Keratinocyte (primary cell): ENCODE measurements around the gene NT5E. TPM values are rescaled to one million over a fixed set of nuclear protein-coding genes. Genes with fewer than 3 reads are reported as not detected.
"Not testable (repeated sequence)": the region's sequence is repeated elsewhere in the genome, so short reads cannot be mapped to it uniquely, and the experiment has no call there.

Source experiments
- DNase-seq: peaks from one replicate; pipeline ENCODE4 v3.0.0-alpha.2; 2011; ENCODE audit warnings: low read depth, missing footprints, low spot score
- FAIRE-seq: peaks from 2 replicates; lab custom pipeline; 2011; peaks lifted over from hg19 to GRCh38; lab: Jason Lieb, UNC
- H2AFZ ChIP-seq: 2 replicates; pipeline ENCODE4 v1.6.0; 2012; ENCODE audit warnings: low read length, control low read depth, inconsistent platforms; ENCODE audit not compliant: control insufficient read depth
- H3K27ac ChIP-seq: 2 replicates; pipeline ENCODE4 v1.5.1; 2011; ENCODE audit warnings: low read length; ENCODE audit not compliant: control insufficient read depth, insufficient read depth
- H3K27me3 ChIP-seq: 3 replicates; pipeline ENCODE4 v1.6.0; 2011; ENCODE audit warnings: low read length; ENCODE audit not compliant: control insufficient read depth, insufficient read depth; ENCODE audit errors: extremely low read depth
- H3K36me3 ChIP-seq, 2 experiments: 2 replicates in 1 of 2; 3 replicates in 1 of 2; pipeline ENCODE4 v1.5.1; 2011; ENCODE audit warnings: low read length in 2 of 2, mild to moderate bottlenecking in 1 of 2; ENCODE audit not compliant: control insufficient read depth in 2 of 2, insufficient read depth in 2 of 2; ENCODE audit errors: extremely low read depth in 1 of 2
- H3K4me1 ChIP-seq: 3 replicates; pipeline ENCODE4 v1.5.1; 2011; ENCODE audit warnings: low read length; ENCODE audit not compliant: control insufficient read depth, insufficient read depth; ENCODE audit errors: extremely low read depth
- H3K4me2 ChIP-seq: 3 replicates; pipeline ENCODE4 v1.6.0; 2011; ENCODE audit warnings: low read depth, low read length; ENCODE audit not compliant: control insufficient read depth, insufficient read depth; ENCODE audit errors: extremely low read depth
- H3K4me3 ChIP-seq, 3 experiments: fragments of 200-600 bp in 1 of 3; sonication (generic) in 1 of 3; 2 replicates in 2 of 3; 3 replicates in 1 of 3; pipeline ENCODE4 v1.5.1; 2011 to 2016; ENCODE audit warnings: low read length in 3 of 3, mild to moderate bottlenecking in 3 of 3, control low read depth in 2 of 3, inconsistent platforms in 1 of 3, low read depth in 1 of 3, mixed read lengths in 1 of 3, mixed run types in 1 of 3, moderate library complexity in 1 of 3; ENCODE audit not compliant: control insufficient read depth in 2 of 3, insufficient read depth in 2 of 3; ENCODE audit errors: extremely low read depth in 1 of 3
- H3K79me2 ChIP-seq: 2 replicates; pipeline ENCODE4 v1.6.0; 2012; ENCODE audit warnings: low read length; ENCODE audit not compliant: control insufficient read depth, insufficient read depth
- H3K9ac ChIP-seq: 3 replicates; pipeline ENCODE4 v1.6.0; 2011; ENCODE audit warnings: low read length; ENCODE audit not compliant: control insufficient read depth, insufficient read depth; ENCODE audit errors: extremely low read depth
- H3K9me1 ChIP-seq: 3 replicates; pipeline ENCODE4 v1.6.0; 2011; ENCODE audit warnings: low read length; ENCODE audit not compliant: control insufficient read depth, insufficient read depth; ENCODE audit errors: extremely low read depth
- H3K9me3 ChIP-seq: 2 replicates; pipeline ENCODE4 v1.5.1; 2012; ENCODE audit warnings: low read depth, low read length; ENCODE audit not compliant: control insufficient read depth
- H4K20me1 ChIP-seq: 3 replicates; pipeline ENCODE4 v1.6.0; 2011; ENCODE audit warnings: low read length; ENCODE audit not compliant: control insufficient read depth, insufficient read depth; ENCODE audit errors: extremely low read depth
- EZH2 ChIP-seq: IDR thresholded peaks from one replicate; pipeline ENCODE4 v1.6.1; 2012; ENCODE audit warnings: inconsistent platforms, mild to moderate bottlenecking, low read length, moderate library complexity
- dilution Hi-C: fragments of 300-500 bp; cut with MboI; formaldehyde crosslinking; loops from one replicate; pipeline ENCODE4 v1.7.0; 2020; ENCODE audit warnings: low sequenced_read_pairs; ENCODE audit not compliant: extremely low pct_ligation_motif_present
- polyA plus RNA-seq, 5 experiments: library from polyadenylated mRNA; depleted of rRNA in 3 of 5; stranded (reverse) in 3 of 5; stranded (forward) in 1 of 5; unstranded in 1 of 5; fragments of >200 nt; gene quantifications; 1 replicate in 1 of 5; 2 replicates in 3 of 5; 3 replicates in 1 of 5; pipeline versions ENCODE4 v1.2.1 to v1.2.3, GENCODE V29; 2011 to 2012; ENCODE audit warnings: missing spikeins in 2 of 5, low read depth in 1 of 5, low replicate concordance in 1 of 5
- TF ChIP-seq, protein P1 (sequence below), 3 experiments: IDR thresholded peaks in 1 of 3; conservative IDR thresholded peaks in 1 of 3; optimal IDR thresholded peaks in 1 of 3; 2 replicates in 2 of 3; 3 replicates in 1 of 3; pipeline versions ENCODE3 to v1.5.1; 2011; ENCODE audit warnings: low read length in 3 of 3, mild to moderate bottlenecking in 3 of 3, moderate library complexity in 2 of 3, control low read depth in 1 of 3, inconsistent platforms in 1 of 3; ENCODE audit not compliant: insufficient read depth in 2 of 3; ENCODE audit errors: extremely low read depth in 1 of 3

The NT5E gene
- polyA plus RNA-seq, 1 donor (not counting 4 experiments of a cell fraction or from before 2014, with no cell fraction given): 268 TPM

DNA sequence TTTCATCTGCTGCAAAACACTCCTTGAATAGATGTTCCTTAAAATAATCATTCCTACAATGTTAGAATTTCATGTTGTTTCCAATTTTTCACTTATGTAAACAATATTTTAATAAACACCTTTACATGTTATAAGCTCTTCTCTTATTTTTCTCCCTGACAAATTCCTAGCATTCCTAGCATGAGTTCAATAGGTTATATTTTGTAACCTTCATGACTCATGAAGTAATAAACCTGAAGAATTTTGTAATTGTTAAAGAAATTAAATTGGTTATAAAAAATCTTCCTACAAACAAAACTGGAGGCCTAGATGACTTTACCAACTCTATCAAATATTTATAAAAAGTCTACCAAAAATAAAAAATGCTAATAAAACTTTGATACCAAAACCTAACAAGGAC lies 66.3 kb downstream of the NT5E start:
- Histone ChIP-seq H3K36me3 (peaks cover 5 to 10% of the 10 kb centered on the region in 2 experiments), H3K9me1 (no peaks in the 10 kb centered on the region), H3K9ac (no peak overlapping the region), H3K4me1 (no peaks in the 10 kb centered on the region), H3K79me2 (no peaks in the 10 kb centered on the region), H3K27me3 (no peaks in the 10 kb centered on the region), H4K20me1 (no peaks in the 10 kb centered on the region), H3K27ac (no peak overlapping the region), H3K4me3 (no peak overlapping the region), H2AFZ (no peak overlapping the region), H3K9me3 (no peaks in the 10 kb centered on the region), H3K4me2 (no peak overlapping the region)
- DNase-seq: no peak
- dilution Hi-C loops: no loop called here
- no peak for TF ChIP-seq EZH2
- TF ChIP-seq, protein P1, sequence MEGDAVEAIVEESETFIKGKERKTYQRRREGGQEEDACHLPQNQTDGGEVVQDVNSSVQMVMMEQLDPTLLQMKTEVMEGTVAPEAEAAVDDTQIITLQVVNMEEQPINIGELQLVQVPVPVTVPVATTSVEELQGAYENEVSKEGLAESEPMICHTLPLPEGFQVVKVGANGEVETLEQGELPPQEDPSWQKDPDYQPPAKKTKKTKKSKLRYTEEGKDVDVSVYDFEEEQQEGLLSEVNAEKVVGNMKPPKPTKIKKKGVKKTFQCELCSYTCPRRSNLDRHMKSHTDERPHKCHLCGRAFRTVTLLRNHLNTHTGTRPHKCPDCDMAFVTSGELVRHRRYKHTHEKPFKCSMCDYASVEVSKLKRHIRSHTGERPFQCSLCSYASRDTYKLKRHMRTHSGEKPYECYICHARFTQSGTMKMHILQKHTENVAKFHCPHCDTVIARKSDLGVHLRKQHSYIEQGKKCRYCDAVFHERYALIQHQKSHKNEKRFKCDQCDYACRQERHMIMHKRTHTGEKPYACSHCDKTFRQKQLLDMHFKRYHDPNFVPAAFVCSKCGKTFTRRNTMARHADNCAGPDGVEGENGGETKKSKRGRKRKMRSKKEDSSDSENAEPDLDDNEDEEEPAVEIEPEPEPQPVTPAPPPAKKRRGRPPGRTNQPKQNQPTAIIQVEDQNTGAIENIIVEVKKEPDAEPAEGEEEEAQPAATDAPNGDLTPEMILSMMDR (optimal IDR thresholded peaks at IDR 0.05 in 1 of 3, IDR thresholded peaks at IDR 0.05 in 1 of 3, conservative IDR thresholded peaks at IDR 0.05 in 1 of 3; ENCODE audit: extremely low read depth in 1 of 3, insufficient read depth in 2 of 3, low read length in 3 of 3): no peak
- FAIRE-seq: no peak

DNA sequence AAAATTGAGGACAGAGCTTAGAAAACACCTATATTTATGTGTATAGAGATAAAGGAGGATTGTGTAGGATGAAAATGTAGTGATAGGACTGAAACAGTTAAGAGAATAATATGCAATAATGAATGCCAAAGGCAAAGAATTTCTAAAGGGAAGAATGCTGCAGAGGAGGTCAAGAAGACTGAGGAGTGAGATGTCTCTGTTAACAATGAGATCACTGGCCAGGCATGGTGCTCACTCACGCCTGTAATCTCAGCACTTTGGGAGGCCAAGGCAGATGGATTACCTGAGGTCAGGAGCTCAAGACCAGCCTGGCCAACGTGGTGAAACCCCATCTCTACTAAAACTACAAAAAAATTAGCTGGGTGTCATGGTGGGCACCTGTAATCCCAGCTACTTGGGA lies 74.4 kb downstream of the NT5E start:
- H4K20me1 ChIP-seq, H2AFZ ChIP-seq, H3K9me1 ChIP-seq, dilution Hi-C loops, H3K9ac ChIP-seq, H3K9me3 ChIP-seq, H3K4me3 ChIP-seq, H3K27me3 ChIP-seq, H3K4me1 ChIP-seq, FAIRE-seq, H3K79me2 ChIP-seq, H3K4me2 ChIP-seq, H3K27ac ChIP-seq, H3K36me3 ChIP-seq, DNase-seq: not testable (repeated sequence)

DNA sequence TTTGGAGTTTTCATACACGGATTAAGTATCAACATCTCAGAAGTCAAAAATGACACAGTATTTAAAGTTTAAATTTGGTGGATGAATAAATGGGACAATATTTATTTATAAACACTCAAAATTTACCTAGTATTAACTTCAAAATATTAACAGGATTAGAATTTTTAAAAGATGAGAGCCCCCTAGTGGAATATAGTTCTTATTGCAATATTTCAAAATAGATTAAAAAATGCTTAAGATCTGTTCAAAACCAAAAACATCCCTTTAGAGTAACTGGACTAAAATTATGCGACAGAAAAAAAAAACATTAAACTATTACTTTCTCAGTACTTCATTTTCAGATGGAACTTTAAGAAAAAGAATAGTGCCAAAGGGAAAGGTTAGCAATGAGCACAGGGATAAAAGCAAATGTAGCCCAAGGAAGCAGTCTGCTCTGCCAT lies 87.2 kb downstream of the NT5E start:
- dilution Hi-C loops: no loop called here
- Histone ChIP-seq H3K27ac (no peak overlapping the region), H3K4me3 (no peak overlapping the region), H3K27me3 (no peaks in the 10 kb centered on the region), H3K79me2 (no peaks in the 10 kb centered on the region), H3K4me2 (no peak overlapping the region), H4K20me1 (no peaks in the 10 kb centered on the region), H3K9me1 (no peaks in the 10 kb centered on the region), H3K4me1 (no peaks in the 10 kb centered on the region), H3K36me3 (peaks cover 3 to 23% of the 10 kb centered on the region in 2 experiments), H2AFZ (no peak overlapping the region), H3K9ac (no peak overlapping the region), H3K9me3 (no peaks in the 10 kb centered on the region)
- TF ChIP-seq, protein P1 (optimal IDR thresholded peaks at IDR 0.05 in 1 of 3, IDR thresholded peaks at IDR 0.05 in 1 of 3, conservative IDR thresholded peaks at IDR 0.05 in 1 of 3; ENCODE audit: extremely low read depth in 1 of 3, insufficient read depth in 2 of 3, low read length in 3 of 3): peak in 2 of 3 experiments; percentile 6 to 26
- TF ChIP-seq EZH2: no peak
- FAIRE-seq (no peak), DNase-seq (no peak)
